OCI-LY1 (cell line): Measurements from ENCODE around the gene PRSS23.

Source experiments
- H2AFZ ChIP-seq: fragments of 200-600 bp; sonication (generic), shearing (Covaris generic); 2 replicates; pipeline ENCODE4 v1.6.0; 2014; ENCODE audit warnings: antibody characterized with exemption, mild to moderate bottlenecking, low read length
- H3F3A ChIP-seq: fragments of 200-600 bp; sonication (generic), shearing (Covaris generic); 2 replicates; pipeline ENCODE4 v1.6.0; 2014; ENCODE audit warnings: mild to moderate bottlenecking, antibody characterized with exemption, low read length, moderate library complexity; ENCODE audit not compliant: insufficient read depth
- H3K27ac ChIP-seq: fragments of 200-600 bp; sonication (generic); 2 replicates; pipeline ENCODE4 v1.5.1; 2014; ENCODE audit warnings: low read length, mixed run types, mild to moderate bottlenecking, low read depth; ENCODE audit not compliant: poor library complexity, severe bottlenecking
- H3K27me3 ChIP-seq: fragments of 200-600 bp; sonication (generic); 2 replicates; pipeline ENCODE4 v1.6.0; 2014; ENCODE audit warnings: antibody characterized with exemption, mild to moderate bottlenecking, low read length, moderate library complexity; ENCODE audit not compliant: insufficient read depth
- H3K36me3 ChIP-seq: fragments of 200-600 bp; sonication (generic); 2 replicates; pipeline ENCODE4 v1.6.1; 2014; ENCODE audit warnings: mild to moderate bottlenecking, antibody characterized with exemption, low read length, moderate library complexity, mixed read lengths; ENCODE audit not compliant: insufficient read depth
- H3K4me1 ChIP-seq: fragments of 200-600 bp; sonication (generic); 2 replicates; pipeline ENCODE4 v1.5.1; 2014; ENCODE audit warnings: mild to moderate bottlenecking, low read length, moderate library complexity; ENCODE audit not compliant: insufficient read depth, severe bottlenecking
- H3K4me2 ChIP-seq: fragments of 200-600 bp; sonication (generic), shearing (Covaris generic); 2 replicates; pipeline ENCODE4 v1.6.1; 2014; ENCODE audit warnings: low read length
- H3K4me3 ChIP-seq: fragments of 200-600 bp; sonication (generic); 2 replicates; pipeline ENCODE4 v1.5.1; 2014; ENCODE audit warnings: low read length, low read depth, mild to moderate bottlenecking, mixed read lengths; ENCODE audit not compliant: poor library complexity, severe bottlenecking
- H3K79me2 ChIP-seq: fragments of 200-600 bp; shearing (Covaris generic); 2 replicates; pipeline ENCODE4 v1.6.1; 2016; ENCODE audit warnings: mixed run types, low read length, mixed read lengths; ENCODE audit not compliant: insufficient read depth
- H3K9ac ChIP-seq: fragments of 200-600 bp; sonication (generic), shearing (Covaris generic); 2 replicates; pipeline ENCODE4 v1.6.1; 2014; ENCODE audit warnings: mild to moderate bottlenecking, low read length, mixed read lengths
- H3K9me2 ChIP-seq: fragments of 200-600 bp; sonication (generic), shearing (Covaris generic); 2 replicates; pipeline ENCODE4 v1.6.1; 2014; ENCODE audit warnings: low read depth, mild to moderate bottlenecking, low read length, mixed read lengths
- H3K9me3 ChIP-seq: fragments of 200-600 bp; shearing (Covaris generic); 2 replicates; pipeline ENCODE4 v1.6.1; 2014; ENCODE audit warnings: low read length, mixed read lengths
- H4K20me1 ChIP-seq: fragments of 200-600 bp; sonication (generic), shearing (Covaris generic); 2 replicates; pipeline ENCODE4 v1.6.0; 2016; ENCODE audit warnings: mild to moderate bottlenecking, low read length; ENCODE audit not compliant: insufficient read depth
- CTCF ChIP-seq: fragments of 200-600 bp; sonication (generic), shearing (Covaris generic); IDR thresholded peaks from 2 replicates; pipeline ENCODE4 v1.5.1; 2017; ENCODE audit warnings: mild to moderate bottlenecking, antibody characterized with exemption, low read length, moderate library complexity, mixed read lengths
- EZH2 ChIP-seq: fragments of 200-600 bp; sonication (generic), shearing (Covaris generic); IDR thresholded peaks from 2 replicates; pipeline ENCODE4 v1.8.0; 2017; ENCODE audit warnings: borderline replicate concordance, mixed run types, mild to moderate bottlenecking, antibody characterized with exemption, low read length, moderate library complexity, mixed read lengths

The PRSS23 gene, protein sequence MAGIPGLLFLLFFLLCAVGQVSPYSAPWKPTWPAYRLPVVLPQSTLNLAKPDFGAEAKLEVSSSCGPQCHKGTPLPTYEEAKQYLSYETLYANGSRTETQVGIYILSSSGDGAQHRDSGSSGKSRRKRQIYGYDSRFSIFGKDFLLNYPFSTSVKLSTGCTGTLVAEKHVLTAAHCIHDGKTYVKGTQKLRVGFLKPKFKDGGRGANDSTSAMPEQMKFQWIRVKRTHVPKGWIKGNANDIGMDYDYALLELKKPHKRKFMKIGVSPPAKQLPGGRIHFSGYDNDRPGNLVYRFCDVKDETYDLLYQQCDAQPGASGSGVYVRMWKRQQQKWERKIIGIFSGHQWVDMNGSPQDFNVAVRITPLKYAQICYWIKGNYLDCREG

DNA sequence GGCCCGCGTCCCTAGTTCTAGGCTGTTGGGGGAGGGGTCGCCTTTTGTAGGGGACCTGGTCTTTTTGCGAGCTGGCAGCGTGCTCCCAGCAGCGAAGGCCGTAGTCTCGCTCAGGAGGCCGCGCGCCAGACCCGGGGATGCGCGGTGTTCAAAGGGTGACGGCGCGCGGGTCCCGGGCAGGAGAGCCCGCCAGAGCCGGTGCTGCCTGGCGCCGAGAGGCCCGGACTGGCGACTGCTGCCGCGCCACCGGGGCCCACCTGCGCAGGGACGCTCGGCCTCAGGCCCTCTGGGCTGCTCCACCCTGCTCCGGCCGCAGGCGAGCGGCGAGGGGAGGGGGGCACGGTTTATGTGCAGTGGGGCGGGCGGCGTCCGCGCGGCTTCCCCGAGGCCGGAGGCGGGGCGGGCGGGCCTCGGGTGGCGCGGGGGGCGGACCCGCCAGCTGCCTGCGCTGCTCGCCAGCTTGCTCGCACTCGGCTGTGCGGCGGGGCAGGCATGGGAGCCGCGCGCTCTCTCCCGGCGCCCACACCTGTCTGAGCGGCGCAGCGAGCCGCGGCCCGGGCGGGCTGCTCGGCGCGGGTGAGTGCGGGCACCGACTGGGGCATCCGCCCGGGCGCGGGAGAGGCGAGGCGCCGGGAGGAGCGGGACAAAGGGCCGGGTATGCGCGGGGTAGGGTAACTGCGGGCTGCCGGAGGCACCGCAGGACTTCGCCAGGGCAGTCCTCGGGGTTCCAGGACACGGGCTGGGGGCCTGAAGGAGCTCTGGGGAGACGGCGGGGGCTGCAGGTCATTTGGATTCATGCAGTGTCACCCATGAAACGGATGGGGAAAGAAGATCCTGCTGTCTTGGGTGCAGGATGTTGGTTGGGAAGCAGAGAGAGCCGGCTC is at the start of gene PRSS23:
TSS of gene PRSS23 (plus strand) at position 467 of the 884 bp plus-strand sequence. CDS start 7,102 bp downstream, outside the sequence.
- H3K4me3 ChIP-seq = no peak within 1 kb of the TSS
- no peak within 1 kb of the TSS for H3K4me2 ChIP-seq
- H3K9ac ChIP-seq = no peak within 1 kb of the TSS
- H3K27me3 ChIP-seq = no peaks in the 10 kb centered on the region
- H2AFZ ChIP-seq = no peak within 1 kb of the TSS
- no peaks in the 10 kb centered on the region for H3K4me1 ChIP-seq
- H3K27ac ChIP-seq = no peak within 1 kb of the TSS
- no peaks in the 10 kb centered on the region for H4K20me1 ChIP-seq
- H3K9me2 ChIP-seq = no peaks in the 10 kb centered on the region
- H3K36me3 ChIP-seq = no peaks in the 10 kb centered on the region
- H3F3A ChIP-seq = no peaks in the 10 kb centered on the region
- no peaks in the 10 kb centered on the region for H3K9me3 ChIP-seq
- TF ChIP-seq EZH2 (no peak), CTCF (no peak)
- no peaks in the 10 kb centered on the region for H3K79me2 ChIP-seq

DNA sequence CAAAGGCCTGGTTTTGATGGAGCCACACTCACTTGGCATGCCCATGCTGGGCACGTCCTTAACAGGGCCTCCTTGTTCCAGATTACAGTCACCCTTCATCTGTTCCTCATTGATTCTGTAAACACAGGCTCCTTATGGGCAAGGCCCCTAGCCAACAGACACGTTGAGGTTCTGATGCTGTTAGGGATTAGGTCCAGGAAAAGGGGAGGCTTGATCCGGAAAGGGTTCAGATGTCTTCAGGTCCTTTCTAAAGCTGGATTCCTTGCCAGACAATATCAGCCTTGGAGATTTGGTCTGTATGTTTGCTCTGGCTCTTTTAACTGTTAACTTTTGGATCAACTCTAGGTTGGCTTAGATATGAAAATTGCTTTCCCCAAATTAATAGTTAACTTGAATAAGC is 46.9 kb upstream of the PRSS23 start:
- Histone ChIP-seq H3K4me1 (no peaks in the 10 kb centered on the region), H4K20me1 (no peaks in the 10 kb centered on the region), H3K4me2 (no peak overlapping the region), H3K4me3 (no peak overlapping the region), H3K9me2 (no peaks in the 10 kb centered on the region), H3K27me3 (no peaks in the 10 kb centered on the region), H3K9me3 (no peaks in the 10 kb centered on the region), H3K27ac (no peak overlapping the region), H2AFZ (no peak overlapping the region), H3F3A (no peaks in the 10 kb centered on the region), H3K79me2 (no peaks in the 10 kb centered on the region), H3K36me3 (no peaks in the 10 kb centered on the region), H3K9ac (no peak overlapping the region)
- TF ChIP-seq CTCF (no peak), EZH2 (no peak)

GRCh38 chr11:86755146-86755545 is 45.2 kb upstream of the PRSS23 start:
- H3F3A ChIP-seq = no peaks in the 10 kb centered on the region
- H2AFZ ChIP-seq = no peak overlapping the region
- H3K36me3 ChIP-seq = no peaks in the 10 kb centered on the region
- no peaks in the 10 kb centered on the region for H3K9me2 ChIP-seq
- H3K79me2 ChIP-seq = no peaks in the 10 kb centered on the region
- no peak overlapping the region for H3K27ac ChIP-seq
- H3K4me3 ChIP-seq = no peak overlapping the region
- no peak overlapping the region for H3K4me2 ChIP-seq
- no peaks in the 10 kb centered on the region for H3K27me3 ChIP-seq
- H3K4me1 ChIP-seq = no peaks in the 10 kb centered on the region
- H3K9ac ChIP-seq = no peak overlapping the region
- H4K20me1 ChIP-seq = no peaks in the 10 kb centered on the region
- H3K9me3 ChIP-seq = no peaks in the 10 kb centered on the region
- TF ChIP-seq EZH2 (no peak), CTCF (no peak)
